Measurements from ENCODE around the gene GPR35.
A peak's percentile ranks its signal among the peaks of the same experiment; 100 is the strongest.

Gene GPR35

GRCh38 chr2:240622531-240623235 lies 2.6 kb upstream of the GPR35 start:
- DNase-seq (ENCODE audit: low spot score): peak; percentile 25
- no peak for FAIRE-seq

GRCh38 chr2:240623531-240624010 lies 1.7 kb upstream of the GPR35 start:
- DNase-seq (ENCODE audit: low spot score) (no peak), FAIRE-seq (no peak)

GRCh38 chr2:240624011-240624949 lies 1.0 kb upstream of the GPR35 start:
- DNase-seq (ENCODE audit: low spot score): no peak
- no peak for FAIRE-seq

- FAIRE-seq (no peak), DNase-seq (ENCODE audit: low spot score) (no peak)
Observed at GRCh38 chr2:240626531-240627300, 1.4 kb downstream of the GPR35 start.

GRCh38 chr2:240627736-240628506 lies 2.6 kb downstream of the GPR35 start:
- no peak for DNase-seq (ENCODE audit: low spot score)
- FAIRE-seq: no peak

GRCh38 chr2:240628507-240628807 lies 3.2 kb downstream of the GPR35 start:
- no peak for FAIRE-seq
- no peak for DNase-seq (ENCODE audit: low spot score)

- DNase-seq (ENCODE audit: low spot score) (no peak), FAIRE-seq (no peak)
Observed at GRCh38 chr2:240628808-240629618, 3.7 kb downstream of the GPR35 start.

- DNase-seq (ENCODE audit: low spot score) (no peak), FAIRE-seq (no peak)
Observed at GRCh38 chr2:240629619-240629967, 4.3 kb downstream of the GPR35 start.

GRCh38 chr2:240629968-240630770 lies 4.9 kb downstream of the GPR35 start:
- FAIRE-seq: peak; percentile 27

GRCh38 chr2:240630771-240631547 lies 5.7 kb downstream of the GPR35 start:
- FAIRE-seq (no peak), DNase-seq (ENCODE audit: low spot score) (no peak)

More at GRCh38 chr2:240629968-240630770, 4.9 kb downstream of the GPR35 start:
- no peak for DNase-seq (ENCODE audit: low spot score)

GRCh38 chr2:240631548-240632305 lies 6.4 kb downstream of the GPR35 start:
- DNase-seq (ENCODE audit: low spot score): no peak
- FAIRE-seq: no peak

- FAIRE-seq (no peak), DNase-seq (ENCODE audit: low spot score) (no peak)
Observed at GRCh38 chr2:240632306-240632721, 7.0 kb downstream of the GPR35 start.

GRCh38 chr2:240635121-240635997 lies 10.1 kb downstream of the GPR35 start:
- FAIRE-seq (no peak), DNase-seq (ENCODE audit: low spot score) (no peak)

GRCh38 chr2:240635998-240636547 lies 10.8 kb downstream of the GPR35 start:
- no peak for FAIRE-seq
- DNase-seq (ENCODE audit: low spot score): no peak

GRCh38 chr2:240636563-240637115 lies 11.4 kb downstream of the GPR35 start:
- DNase-seq (ENCODE audit: low spot score) (no peak), FAIRE-seq (no peak)
